ENCODE data around the gene NUFIP1. TPM values are rescaled to one million over a fixed set of nuclear protein-coding genes. Genes with fewer than 3 reads are reported as not detected.

NUFIP1 gene
- total RNA-seq, 1 experiment from 2014 or later, result 12.2 TPM

DNA sequence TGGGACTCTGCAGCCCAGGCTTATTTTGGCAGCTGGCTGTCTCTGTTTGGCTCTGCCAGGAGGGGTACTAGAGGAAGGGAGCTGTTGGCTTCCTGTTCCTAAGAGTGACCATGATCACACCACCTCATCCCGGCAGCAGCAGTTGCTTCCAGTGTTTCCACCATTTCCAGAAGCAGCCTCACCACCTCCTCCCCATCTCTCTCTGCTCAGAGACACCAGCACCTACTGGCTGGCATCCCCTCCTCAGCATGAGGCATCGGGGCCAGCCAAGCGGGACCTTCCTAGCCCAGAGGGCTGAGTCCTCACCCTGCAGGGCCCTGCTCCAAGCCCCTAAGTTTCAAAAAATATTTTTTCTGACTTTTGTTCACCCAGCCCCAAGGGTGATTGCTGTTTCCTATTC, 59.0 kb downstream of the NUFIP1 start:
- no peak overlapping the region for H3K9ac ChIP-seq (ENCODE audit: low read length)
- ChIA-PET POLR2A (no interaction called here), CTCF (no interaction called here), RAD21 (ENCODE audit: low non-redundant PET in 1 of 2, low total read pairs in 2 of 2, uncharacterized antibody in 2 of 2, unreplicated experiment in 2 of 2) (no interaction called here)
- no peak overlapping the region for H3K4me3 ChIP-seq (replicated peaks in 1 of 2; ENCODE audit: low read depth in 1 of 2, low read length in 2 of 2)
- no peak overlapping the region for H3K4me2 ChIP-seq (ENCODE audit: low read length)
- no peaks in the 10 kb centered on the region for H3K9me3 ChIP-seq (ENCODE audit: control insufficient read depth in 1 of 2, insufficient read depth in 1 of 2, low read depth in 1 of 2, low read length in 2 of 2)
- ATAC-seq, result no peak
- no peaks in the 10 kb centered on the region for H3K36me3 ChIP-seq (ENCODE audit: control insufficient read depth in 1 of 2, insufficient read depth in 2 of 2, low read length in 2 of 2)
- H2AFZ ChIP-seq (ENCODE audit: low read depth, low read length, poor library complexity, severe bottlenecking), result no peak overlapping the region
- peaks cover 0 to 6% of the 10 kb centered on the region in 2 experiments; a peak in 1 of 4 replicates for H3K4me1 ChIP-seq (ENCODE audit: control insufficient read depth in 1 of 2, insufficient read depth in 2 of 2, low read length in 2 of 2)
- no TSS peak for BruUV-seq (replicated peaks)
- no peaks in the 10 kb centered on the region for H3K27me3 ChIP-seq (ENCODE audit: insufficient read depth, low read length)
- intact Hi-C loops (cut with micrococcal nuclease), result no loop called here
- H3K27ac ChIP-seq (ENCODE audit: low read depth, low read length), result no peak overlapping the region
- TF ChIP-seq RAD21 (IDR thresholded peaks at IDR 0.05; ENCODE audit: low read depth) (no peak), ATF3 (IDR thresholded peaks at IDR 0.05) (no peak), SP1 (IDR thresholded peaks at IDR 0.05; ENCODE audit: low read depth) (no peak), JUND (IDR thresholded peaks at IDR 0.05) (no peak), EGR1 (IDR thresholded peaks at IDR 0.05; ENCODE audit: low read depth) (no peak), SRF (IDR thresholded peaks at IDR 0.05; ENCODE audit: low read depth) (no peak), YY1 (IDR thresholded peaks at IDR 0.05; ENCODE audit: extremely low read depth, insufficient replicate concordance, low read depth, low read length) (no peak), ZFX (IDR thresholded peaks at IDR 0.05) (no peak), ELF1 (IDR thresholded peaks at IDR 0.05; ENCODE audit: borderline replicate concordance, low read depth) (no peak), MAX (IDR thresholded peaks at IDR 0.05) (no peak), POLR2AphosphoS5 (IDR thresholded peaks at IDR 0.05; ENCODE audit: low read depth, low read length) (no peak), SIN3A (IDR thresholded peaks at IDR 0.05; ENCODE audit: low read depth) (no peak), CEBPB (IDR thresholded peaks at IDR 0.05; ENCODE audit: low read depth) (no peak), CBX3 (IDR thresholded peaks at IDR 0.05; ENCODE audit: low read depth) (no peak), TCF7L2 (IDR thresholded peaks at IDR 0.05; ENCODE audit: borderline replicate concordance, extremely low read depth, insufficient read depth, insufficient read length) (no peak), FOSL1 (IDR thresholded peaks at IDR 0.05; ENCODE audit: low read depth) (no peak), EZH2phosphoT487 (IDR thresholded peaks at IDR 0.05; ENCODE audit: borderline replicate concordance) (no peak)
- TF ChIP-seq, protein P1, sequence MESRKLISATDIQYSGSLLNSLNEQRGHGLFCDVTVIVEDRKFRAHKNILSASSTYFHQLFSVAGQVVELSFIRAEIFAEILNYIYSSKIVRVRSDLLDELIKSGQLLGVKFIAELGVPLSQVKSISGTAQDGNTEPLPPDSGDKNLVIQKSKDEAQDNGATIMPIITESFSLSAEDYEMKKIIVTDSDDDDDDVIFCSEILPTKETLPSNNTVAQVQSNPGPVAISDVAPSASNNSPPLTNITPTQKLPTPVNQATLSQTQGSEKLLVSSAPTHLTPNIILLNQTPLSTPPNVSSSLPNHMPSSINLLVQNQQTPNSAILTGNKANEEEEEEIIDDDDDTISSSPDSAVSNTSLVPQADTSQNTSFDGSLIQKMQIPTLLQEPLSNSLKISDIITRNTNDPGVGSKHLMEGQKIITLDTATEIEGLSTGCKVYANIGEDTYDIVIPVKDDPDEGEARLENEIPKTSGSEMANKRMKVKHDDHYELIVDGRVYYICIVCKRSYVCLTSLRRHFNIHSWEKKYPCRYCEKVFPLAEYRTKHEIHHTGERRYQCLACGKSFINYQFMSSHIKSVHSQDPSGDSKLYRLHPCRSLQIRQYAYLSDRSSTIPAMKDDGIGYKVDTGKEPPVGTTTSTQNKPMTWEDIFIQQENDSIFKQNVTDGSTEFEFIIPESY (IDR thresholded peaks at IDR 0.05; ENCODE audit: extremely low read depth, insufficient replicate concordance, low read length), result no peak
- H4K20me1 ChIP-seq (ENCODE audit: insufficient read depth), result no peaks in the 10 kb centered on the region
- no peaks in the 10 kb centered on the region for H3K79me2 ChIP-seq (ENCODE audit: insufficient read depth, low read length)
- no peaks in the 10 kb centered on the region for H3K9me2 ChIP-seq (ENCODE audit: insufficient read depth)
- no peak for DNase-seq (ENCODE audit: low read depth, low spot score)

Measured in HCT116 (cell line).